Ovary (tissue), 3 donors: ENCODE results near the gene ACTL7B.

Experiments used
- POLR2A ChIP-seq: fragments of 450-650 bp; IDR thresholded peaks from one replicate; pipeline ENCODE4 v1.6.1; 2017; ENCODE audit warnings: antibody characterized with exemption, mild to moderate bottlenecking, moderate library complexity
- TF ChIP-seq, protein P1 (sequence below), 3 donors: fragments of 450-650 bp in 2 of 3; fragments of 200-600 bp in 1 of 3; IDR thresholded peaks; one replicate each; pipeline versions ENCODE4 v1.5.1 to v1.8.0; 2016 to 2022; ENCODE audit warnings: antibody characterized with exemption in 3 of 3, mild to moderate bottlenecking in 1 of 3
- donor health status: DM: no; HTN: no; CAD: no.

DNA sequence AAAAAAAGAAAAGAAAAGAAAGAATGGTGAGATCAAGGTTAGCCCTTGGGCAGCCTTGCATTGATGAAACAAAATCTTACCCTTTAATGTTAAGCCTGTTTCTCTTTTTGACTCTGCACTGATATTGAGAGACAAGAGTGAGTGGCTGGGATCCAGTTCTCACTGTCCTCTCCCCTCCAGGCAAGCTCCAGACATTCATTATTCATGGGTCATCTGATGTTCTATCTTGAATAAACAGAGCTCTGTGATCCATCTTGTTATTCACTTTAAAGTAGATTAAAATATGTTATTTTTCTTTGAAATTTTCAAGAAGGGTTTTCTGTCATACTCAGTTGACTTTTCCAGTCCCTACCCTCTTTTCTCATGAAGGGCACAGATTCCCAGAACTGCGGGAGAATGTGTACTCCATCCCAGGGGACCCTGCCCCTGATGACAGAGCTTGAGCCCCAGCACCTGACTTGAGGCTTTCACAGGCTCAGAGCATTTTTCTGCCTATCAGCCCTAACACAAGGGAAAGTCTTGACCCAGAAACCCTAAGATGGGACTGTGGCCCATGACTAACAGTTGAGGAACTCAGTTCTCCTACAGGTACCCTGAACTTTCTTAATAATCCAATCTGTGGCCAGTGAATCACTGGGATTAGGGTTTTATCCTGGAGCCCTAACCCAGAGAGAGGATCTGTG, 24.1 kb downstream of the ACTL7B start:
- TF ChIP-seq, protein P1, sequence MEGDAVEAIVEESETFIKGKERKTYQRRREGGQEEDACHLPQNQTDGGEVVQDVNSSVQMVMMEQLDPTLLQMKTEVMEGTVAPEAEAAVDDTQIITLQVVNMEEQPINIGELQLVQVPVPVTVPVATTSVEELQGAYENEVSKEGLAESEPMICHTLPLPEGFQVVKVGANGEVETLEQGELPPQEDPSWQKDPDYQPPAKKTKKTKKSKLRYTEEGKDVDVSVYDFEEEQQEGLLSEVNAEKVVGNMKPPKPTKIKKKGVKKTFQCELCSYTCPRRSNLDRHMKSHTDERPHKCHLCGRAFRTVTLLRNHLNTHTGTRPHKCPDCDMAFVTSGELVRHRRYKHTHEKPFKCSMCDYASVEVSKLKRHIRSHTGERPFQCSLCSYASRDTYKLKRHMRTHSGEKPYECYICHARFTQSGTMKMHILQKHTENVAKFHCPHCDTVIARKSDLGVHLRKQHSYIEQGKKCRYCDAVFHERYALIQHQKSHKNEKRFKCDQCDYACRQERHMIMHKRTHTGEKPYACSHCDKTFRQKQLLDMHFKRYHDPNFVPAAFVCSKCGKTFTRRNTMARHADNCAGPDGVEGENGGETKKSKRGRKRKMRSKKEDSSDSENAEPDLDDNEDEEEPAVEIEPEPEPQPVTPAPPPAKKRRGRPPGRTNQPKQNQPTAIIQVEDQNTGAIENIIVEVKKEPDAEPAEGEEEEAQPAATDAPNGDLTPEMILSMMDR (IDR thresholded peaks at IDR 0.05): no peak
- TF ChIP-seq POLR2A: no peak
